Spinal cord (tissue), 10 donors: Measurements from ENCODE around the gene RAET1G. TPM values are rescaled to one million over a fixed set of nuclear protein-coding genes. Genes with fewer than 3 reads are reported as not detected.
"Not testable (repeated sequence)": the region's sequence is repeated elsewhere in the genome, so short reads cannot be mapped to it uniquely, and the experiment has no call there.

Source experiments
- DNase-seq, 6 donors: peaks; one replicate each; pipeline versions ENCODE4 v3.0.0 to v3.0.0-alpha.2; 2013 to 2015; ENCODE audit warnings: low spot score in 6 of 6, low read depth in 4 of 6
- H3K27ac ChIP-seq: one replicate; pipeline ENCODE4 v1.5.1; 2013; ENCODE audit warnings: low read depth, low read length, control low read depth
- H3K27me3 ChIP-seq: one replicate; pipeline ENCODE4 v1.6.1; 2013; ENCODE audit warnings: low read length; ENCODE audit not compliant: control insufficient read depth, insufficient read depth
- H3K36me3 ChIP-seq: one replicate; pipeline ENCODE4 v1.6.1; 2013; ENCODE audit warnings: low read length; ENCODE audit not compliant: control insufficient read depth, insufficient read depth
- H3K4me1 ChIP-seq: one replicate; pipeline ENCODE4 v1.6.1; 2013; ENCODE audit warnings: low read length; ENCODE audit not compliant: control insufficient read depth, insufficient read depth
- H3K4me3 ChIP-seq: one replicate; pipeline ENCODE4 v1.5.1; 2013; ENCODE audit warnings: low read depth, low read length, control low read depth
- H3K9me3 ChIP-seq: one replicate; pipeline ENCODE4 v1.6.1; 2013; ENCODE audit warnings: low read length; ENCODE audit not compliant: control insufficient read depth, insufficient read depth
- WGBS: methylation state at CpG from one replicate; pipeline ENCODE4 v1.1.5; 2013; ENCODE audit warnings: missing lambda C conversion rate; ENCODE audit not compliant: insufficient coverage; 5-methylcytosine and 5-hydroxymethylcytosine counted together
- polyA plus RNA-seq, 2 donors: library from polyadenylated mRNA; unstranded; fragments of 120-200 nt; gene quantifications; one replicate each; pipeline ENCODE4 v1.2.1, GENCODE V29; 2013; ENCODE audit not compliant: insufficient read length in 2 of 2
- total RNA-seq, 2 donors: library from RNA; depleted of rRNA in 1 of 2; stranded (reverse); fragments of 120-200 nt in 1 of 2; fragments of >200 nt in 1 of 2; gene quantifications; one replicate each; pipeline versions ENCODE4 v1.2.3 to v1.2.4, GENCODE V29; 2013 to 2014
- donor health status: healthy.

Gene RAET1G
- total and polyA plus RNA-seq, 4 donors, result 0.70 to 1.7 TPM; not detected in 2

- Histone ChIP-seq H3K9me3 (no peaks in the 10 kb centered on the region), H3K27me3 (peaks cover 80% of the 10 kb centered on the region), H3K36me3 (no peaks in the 10 kb centered on the region), H3K4me1 (peaks cover 28% of the 10 kb centered on the region), H3K27ac (no peak within 1 kb of the TSS), H3K4me3 (peak within 1 kb of the TSS; percentile 39)
- peak in 3 of 6 donors; percentile 33 to 89 (median 82) for DNase-seq
- under 1% methylated on average over 69 of the region's 69 CpGs for WGBS
Observed at GRCh38 chr6:149963462-149964307, 40.8 kb upstream of the RAET1G start, which contains the start of gene ULBP1. TSS of gene ULBP1 (plus strand) at chr6:149963943. CDS start at chr6:149964050, 107 bp downstream.

GRCh38 chr6:149963212-149963461 lies 40.2 kb upstream of the RAET1G start:
- Histone ChIP-seq H3K27me3 (peaks cover 82% of the 10 kb centered on the region), H3K36me3 (no peaks in the 10 kb centered on the region), H3K9me3 (no peaks in the 10 kb centered on the region), H3K27ac (no peak overlapping the region), H3K4me3 (peak overlapping the region; percentile 39), H3K4me1 (peaks cover 28% of the 10 kb centered on the region)
- peak in 2 of 6 donors; percentile 84 to 90 for DNase-seq
- no CpG with 5 or more reads among the region's 8 CpGs for WGBS

GRCh38 chr6:149962461-149963211 lies 39.7 kb upstream of the RAET1G start:
- no peaks in the 10 kb centered on the region for H3K9me3 ChIP-seq
- H3K36me3 ChIP-seq, result no peaks in the 10 kb centered on the region
- peak overlapping the region; percentile 39 for H3K4me3 ChIP-seq
- 78% methylated on average over 6 of the region's 7 CpGs for WGBS
- H3K4me1 ChIP-seq, result peaks cover 28% of the 10 kb centered on the region
- H3K27ac ChIP-seq, result no peak overlapping the region
- H3K27me3 ChIP-seq, result peaks cover 81% of the 10 kb centered on the region
- DNase-seq, result no peak

GRCh38 chr6:149961728-149962425 lies 39.0 kb upstream of the RAET1G start:
- WGBS, result 64% methylated on average over 3 of the region's 6 CpGs
- DNase-seq, result peak in 1 of 6 donors; percentile 19
- H3K27me3 ChIP-seq, result peaks cover 78% of the 10 kb centered on the region
- peaks cover 28% of the 10 kb centered on the region for H3K4me1 ChIP-seq
- no peak overlapping the region for H3K4me3 ChIP-seq
- H3K36me3 ChIP-seq, result no peaks in the 10 kb centered on the region
- H3K27ac ChIP-seq, result no peak overlapping the region
- H3K9me3 ChIP-seq, result no peaks in the 10 kb centered on the region

- 74% methylated on average over 6 of the region's 6 CpGs for WGBS
- no peaks in the 10 kb centered on the region for H3K36me3 ChIP-seq
- no peak for DNase-seq
- H3K4me3 ChIP-seq, result no peak overlapping the region
- peaks cover 27% of the 10 kb centered on the region for H3K4me1 ChIP-seq
- H3K27me3 ChIP-seq, result peaks cover 80% of the 10 kb centered on the region
- no peak overlapping the region for H3K27ac ChIP-seq
- H3K9me3 ChIP-seq, result no peaks in the 10 kb centered on the region
Observed at GRCh38 chr6:149960488-149960887, 37.6 kb upstream of the RAET1G start.

- not testable (repeated sequence) for H3K36me3 ChIP-seq, H3K9me3 ChIP-seq, DNase-seq, H3K4me3 ChIP-seq, H3K27ac ChIP-seq
- no CpG with 5 or more reads among the region's 4 CpGs for WGBS
- Histone ChIP-seq H3K27me3 (peaks cover 80% of the 10 kb centered on the region), H3K4me1 (peaks cover 20% of the 10 kb centered on the region)
Observed at GRCh38 chr6:149959806-149960205, 36.9 kb upstream of the RAET1G start.

GRCh38 chr6:149958124-149958523 lies 35.2 kb upstream of the RAET1G start:
- H3K27ac ChIP-seq, DNase-seq, H3K9me3 ChIP-seq, H3K4me1 ChIP-seq, H3K36me3 ChIP-seq, H3K4me3 ChIP-seq: not testable (repeated sequence)
- H3K27me3 ChIP-seq, result peaks cover 72% of the 10 kb centered on the region
- WGBS, result no CpG with 5 or more reads among the region's 3 CpGs

- not testable (repeated sequence) for H3K4me1 ChIP-seq, H3K9me3 ChIP-seq, H3K4me3 ChIP-seq, DNase-seq, H3K27ac ChIP-seq, H3K36me3 ChIP-seq
- WGBS, result 10% methylated on average over 2 of the region's 7 CpGs
- H3K27me3 ChIP-seq, result peaks cover 73% of the 10 kb centered on the region
Observed at GRCh38 chr6:149955654-149956317, 32.9 kb upstream of the RAET1G start.

GRCh38 chr6:149954984-149955653 lies 32.2 kb upstream of the RAET1G start:
- not testable (repeated sequence) for H3K27ac ChIP-seq, H3K4me3 ChIP-seq, H3K9me3 ChIP-seq, H3K4me1 ChIP-seq, H3K36me3 ChIP-seq
- peak in 2 of 6 donors; percentile 12 to 17 for DNase-seq
- peaks cover 74% of the 10 kb centered on the region for H3K27me3 ChIP-seq
- WGBS, result 3% methylated on average over 4 of the region's 21 CpGs
